GM19397 (cell line): ENCODE measurements around the gene UCN2.

Experiments used
- ATAC-seq: cut with Tn5 transposase; IDR thresholded peaks from one replicate; pipeline ENCODE4 v1.9.1; 2021; ENCODE audit warnings: mild to moderate bottlenecking, moderate library complexity; ENCODE audit not compliant: unreplicated experiment

The UCN2 gene

GRCh38 chr3:48591886-48592518 lies 28.4 kb upstream of the UCN2 start:
- no peak for ATAC-seq

- ATAC-seq, result no peak
These were observed 27.9 kb upstream of the UCN2 start for GRCh38 chr3:48591436-48591835.

- ATAC-seq, result no peak
These were observed 24.6 kb upstream of the UCN2 start for GRCh38 chr3:48588230-48588629.

- no peak for ATAC-seq
These were observed 24.1 kb upstream of the UCN2 start for GRCh38 chr3:48587686-48588085.

- no peak for ATAC-seq
These were observed 21.8 kb upstream of the UCN2 start for GRCh38 chr3:48585411-48585810.

GRCh38 chr3:48584836-48585235 lies 21.3 kb upstream of the UCN2 start:
- ATAC-seq, result no peak

GRCh38 chr3:48581621-48582481 lies 18.3 kb upstream of the UCN2 start:
- no peak for ATAC-seq

GRCh38 chr3:48576647-48577046 lies 13.1 kb upstream of the UCN2 start:
- ATAC-seq, result no peak

GRCh38 chr3:48575366-48575765 lies 11.8 kb upstream of the UCN2 start:
- no peak for ATAC-seq

GRCh38 chr3:48573973-48574585 lies 10.5 kb upstream of the UCN2 start:
- no peak for ATAC-seq

- no peak for ATAC-seq
These were observed 8.9 kb upstream of the UCN2 start for GRCh38 chr3:48572517-48572916.

GRCh38 chr3:48571938-48572337 lies 8.4 kb upstream of the UCN2 start:
- no peak for ATAC-seq

- no peak for ATAC-seq
These were observed 6.3 kb upstream of the UCN2 start for GRCh38 chr3:48569808-48570450.

GRCh38 chr3:48569400-48569799 lies 5.8 kb upstream of the UCN2 start:
- no peak for ATAC-seq

- no peak for ATAC-seq
These were observed 4.9 kb upstream of the UCN2 start for GRCh38 chr3:48568476-48568875.

GRCh38 chr3:48567500-48567899 lies 3.9 kb upstream of the UCN2 start:
- no peak for ATAC-seq

- no peak for ATAC-seq
These were observed 3.5 kb upstream of the UCN2 start for GRCh38 chr3:48567090-48567489.

GRCh38 chr3:48566401-48566760 lies 2.8 kb upstream of the UCN2 start:
- no peak for ATAC-seq

GRCh38 chr3:48565591-48566400 lies 2.2 kb upstream of the UCN2 start:
- ATAC-seq, result no peak

- ATAC-seq, result no peak
These were observed 1.6 kb upstream of the UCN2 start for GRCh38 chr3:48565186-48565585.

GRCh38 chr3:48564667-48565066 lies 1.1 kb upstream of the UCN2 start:
- no peak for ATAC-seq
